IMR-90 (cell line): ENCODE measurements around the gene SERPINA5. TPM values are rescaled to one million over a fixed set of nuclear protein-coding genes. Genes with fewer than 3 reads are reported as not detected.

Source experiments
- ATAC-seq: fragments of 200-7000 bp; cut with Tn5 transposase; 2 replicates; pipeline ENCODE4 v1.9.1; 2020; ENCODE audit warnings: low read depth, mild to moderate bottlenecking, moderate library complexity
- BruUV-seq: library from RNA; stranded (reverse); fragments of 400-500 nt; replicated peaks from 2 replicates; lab custom pipeline; 2021; lab: Mats Ljungman, UMichigan
- CTCF ChIA-PET: fragments of 300-600 bp; formaldehyde crosslinking; extraction: SDS; loops from one replicate; lab custom pipeline; 2021; ENCODE audit warnings: antibody characterized with exemption; lab: Yijun Ruan, JAX
- POLR2A ChIA-PET: fragments of 300-600 bp; sonication (Branson Sonifier 250); formaldehyde crosslinking; loops from one replicate; lab custom pipeline; 2022; ENCODE audit warnings: antibody characterized with exemption; ENCODE audit not compliant: unreplicated experiment; lab: Charles Lee
- DNase-seq: peaks from one replicate; pipeline ENCODE4 v3.0.0; 2013
- H2AFZ ChIP-seq: replicated peaks from 2 replicates; pipeline ENCODE3; 2013; ENCODE audit warnings: low read length, mild to moderate bottlenecking; ENCODE audit not compliant: poor library complexity
- H2AK5ac ChIP-seq: 2 replicates; pipeline ENCODE4 v1.6.1; 2013; ENCODE audit warnings: low read depth, low read length, inconsistent platforms
- H2AK9ac ChIP-seq: replicated peaks from 2 replicates; pipeline ENCODE3; 2013; ENCODE audit warnings: mild to moderate bottlenecking, low read depth, low read length, moderate library complexity; ENCODE audit not compliant: poor library complexity
- H2BK120ac ChIP-seq: 2 replicates; pipeline ENCODE4 v1.6.1; 2013; ENCODE audit warnings: low read depth, low read length, inconsistent platforms
- H2BK15ac ChIP-seq: 3 replicates; pipeline ENCODE4 v1.6.1; 2013; ENCODE audit warnings: low read depth, low read length, inconsistent platforms
- H2BK20ac ChIP-seq: 2 replicates; pipeline ENCODE4 v1.6.1; 2013; ENCODE audit warnings: low read depth, mild to moderate bottlenecking, inconsistent platforms, low read length, moderate library complexity
- H2BK5ac ChIP-seq: 2 replicates; pipeline ENCODE4 v1.6.1; 2013; ENCODE audit warnings: mild to moderate bottlenecking, low read depth, low read length, inconsistent platforms; ENCODE audit not compliant: poor library complexity, severe bottlenecking
- H3K14ac ChIP-seq: replicated peaks from 2 replicates; pipeline ENCODE4 v1.6.1; 2013; ENCODE audit warnings: low read depth, low read length, inconsistent platforms
- H3K18ac ChIP-seq: 2 replicates; pipeline ENCODE4 v1.6.1; 2013; ENCODE audit warnings: low read depth, low read length, control low read depth
- H3K23ac ChIP-seq: 2 replicates; pipeline ENCODE4 v1.6.1; 2013; ENCODE audit warnings: low read depth, low read length, inconsistent platforms
- H3K27ac ChIP-seq: 2 replicates; pipeline ENCODE4 v1.5.1; 2013; ENCODE audit warnings: mild to moderate bottlenecking, control low read depth, low read length; ENCODE audit not compliant: insufficient read depth
- H3K27me3 ChIP-seq: 2 replicates; pipeline ENCODE4 v1.6.1; 2013; ENCODE audit warnings: low read length; ENCODE audit not compliant: control insufficient read depth, insufficient read depth
- H3K36me3 ChIP-seq: 2 replicates; pipeline ENCODE4 v1.6.1; 2013; ENCODE audit warnings: low read length, mixed read lengths; ENCODE audit not compliant: control insufficient read depth, insufficient read depth
- H3K4ac ChIP-seq: 2 replicates; pipeline ENCODE4 v1.6.1; 2013; ENCODE audit warnings: low read depth, low read length, inconsistent platforms
- H3K4me1 ChIP-seq: 2 replicates; pipeline ENCODE4 v1.6.1; 2013; ENCODE audit warnings: low read length, mixed read lengths; ENCODE audit not compliant: control insufficient read depth, insufficient read depth
- H3K4me2 ChIP-seq: 2 replicates; pipeline ENCODE4 v1.6.1; 2013; ENCODE audit warnings: low read depth, mild to moderate bottlenecking, control low read depth, low read length, moderate library complexity
- H3K4me3 ChIP-seq: 2 replicates; pipeline ENCODE4 v1.5.1; 2013; ENCODE audit warnings: low read depth, mild to moderate bottlenecking, control low read depth, low read length, moderate library complexity; ENCODE audit not compliant: insufficient read depth
- H3K56ac ChIP-seq: 2 replicates; pipeline ENCODE4 v1.6.1; 2013; ENCODE audit warnings: low read length, inconsistent platforms; ENCODE audit not compliant: insufficient read depth; ENCODE audit errors: extremely low read depth
- H3K79me1 ChIP-seq, 2 experiments: 2 replicates each; pipeline ENCODE4 v1.6.1; 2013; ENCODE audit warnings: low read length in 2 of 2, inconsistent platforms in 1 of 2, low read depth in 1 of 2
- H3K9ac ChIP-seq: 2 replicates; pipeline ENCODE4 v1.6.1; 2013; ENCODE audit warnings: low read depth, low read length, control low read depth
- H3K9me1 ChIP-seq: 2 replicates; pipeline ENCODE4 v1.6.1; 2013; ENCODE audit warnings: low read length, inconsistent platforms; ENCODE audit not compliant: insufficient read depth
- H3K9me3 ChIP-seq: 2 replicates; pipeline ENCODE4 v1.6.1; 2013; ENCODE audit warnings: low read length; ENCODE audit not compliant: control insufficient read depth, insufficient read depth
- H4K20me1 ChIP-seq: 2 replicates; pipeline ENCODE4 v1.6.1; 2013; ENCODE audit warnings: low read length, inconsistent platforms; ENCODE audit not compliant: insufficient read depth
- H4K5ac ChIP-seq: 2 replicates; pipeline ENCODE4 v1.6.1; 2013; ENCODE audit warnings: mild to moderate bottlenecking, low read depth, low read length, control low read depth
- H4K8ac ChIP-seq, 2 experiments: 2 replicates each; pipeline ENCODE4 v1.6.1; 2013; ENCODE audit warnings: low read depth in 2 of 2, low read length in 2 of 2, control low read depth in 1 of 2, inconsistent platforms in 1 of 2
- H4K91ac ChIP-seq: 2 replicates; pipeline ENCODE4 v1.6.1; 2013; ENCODE audit warnings: low read depth, low read length, inconsistent platforms; ENCODE audit not compliant: insufficient read depth
- CEBPB ChIP-seq: IDR thresholded peaks from 2 replicates; pipeline ENCODE4 v1.6.1; 2012; ENCODE audit warnings: low read depth, low read length, improper control_type of control experiment
- CTCF ChIP-seq: conservative IDR thresholded peaks from 2 replicates; pipeline ENCODE4 v1.5.1; 2012; ENCODE audit warnings: mild to moderate bottlenecking, low read depth, low read length, improper control_type of control experiment
- FOS ChIP-seq: fragments of 150-350 bp; IDR thresholded peaks from 2 replicates; pipeline ENCODE4 v1.6.1; 2016; ENCODE audit warnings: low read depth, low read length
- MXI1 ChIP-seq: IDR thresholded peaks from 2 replicates; pipeline ENCODE4 v1.6.1; 2012; ENCODE audit warnings: low read depth, mild to moderate bottlenecking, low read length, moderate library complexity, borderline replicate concordance
- NFE2L2 ChIP-seq: fragments of 150-350 bp; IDR thresholded peaks from 2 replicates; pipeline ENCODE4 v1.6.1; 2016; ENCODE audit warnings: low read depth, mild to moderate bottlenecking, low read length
- RAD21 ChIP-seq: IDR thresholded peaks from 2 replicates; pipeline ENCODE4 v1.6.1; 2012; ENCODE audit warnings: low read length, improper control_type of control experiment
- RCOR1 ChIP-seq: IDR thresholded peaks from 2 replicates; pipeline ENCODE4 v1.6.1; 2012; ENCODE audit warnings: mild to moderate bottlenecking, low read length, improper control_type of control experiment; ENCODE audit not compliant: insufficient replicate concordance
- RFX5 ChIP-seq: IDR thresholded peaks from 2 replicates; pipeline ENCODE4 v1.8.0; 2012; ENCODE audit warnings: low read depth, mild to moderate bottlenecking, low read length, moderate library complexity
- USF2 ChIP-seq: fragments of 150-350 bp; IDR thresholded peaks from 2 replicates; pipeline ENCODE4 v1.6.1; 2017; ENCODE audit warnings: mild to moderate bottlenecking, antibody characterized with exemption, low read length, low read depth
- WGBS, 2 experiments: methylation state at CpG; one replicate each; pipeline versions ENCODE4 v1.1.5 to v1.1.7; 2013; ENCODE audit warnings: missing lambda C conversion rate in 2 of 2; ENCODE audit not compliant: insufficient read length in 1 of 2; ENCODE audit errors: extremely low coverage in 2 of 2; 5-methylcytosine and 5-hydroxymethylcytosine counted together
- dilution Hi-C: fragments of 300-500 bp; cut with HindIII; formaldehyde crosslinking; loops from one replicate; pipeline ENCODE4 v1.14.3; 2018; ENCODE audit warnings: low sequenced_read_pairs; ENCODE audit not compliant: unreplicated experiment
- in situ Hi-C: fragments of 300-500 bp; cut with MboI; formaldehyde crosslinking; loops from 3 replicates; pipeline ENCODE4 v1.14.3; 2019; ENCODE audit warnings: low sequenced_read_pairs, inconsistent platforms, mixed read lengths
- intact Hi-C: fragments of 100-400 bp; cut with micrococcal nuclease; formaldehyde crosslinking; loops from 2 replicates; pipeline ENCODE4 v1.10.0; 2022
- polyA plus RNA-seq, 3 experiments: library from polyadenylated mRNA; depleted of rRNA; stranded (reverse); fragments of >200 nt; gene quantifications; 2 replicates each; pipeline ENCODE4 v1.2.3, GENCODE V29; 2012; ENCODE audit warnings: low replicate concordance in 1 of 3
- total RNA-seq: library from RNA; depleted of rRNA; stranded (reverse); fragments of >200 nt; gene quantifications from 2 replicates; pipeline ENCODE4 v1.2.3, GENCODE V29; 2012

Gene SERPINA5
- total and polyA plus RNA-seq, 2 of the 4 experiments (the other 2 are of a cell fraction), result not detected

DNA sequence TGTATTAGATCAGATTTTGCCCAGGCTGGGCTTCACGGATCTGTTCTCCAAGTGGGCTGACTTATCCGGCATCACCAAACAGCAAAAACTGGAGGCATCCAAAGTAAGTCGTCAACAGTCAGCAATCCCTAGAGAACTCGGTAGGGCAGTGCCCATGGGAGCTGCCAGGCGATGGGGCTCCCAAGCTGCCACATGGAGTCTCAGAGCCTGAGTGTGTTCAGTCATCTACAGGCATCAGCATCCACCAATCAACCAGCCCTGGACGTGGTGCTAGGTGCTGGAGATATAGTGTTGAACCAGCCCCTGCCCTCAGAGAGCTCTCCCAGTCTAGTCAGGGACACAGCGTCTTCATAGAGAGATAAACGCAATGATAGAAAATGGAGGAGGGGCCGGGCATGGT is 13.0 kb upstream of the SERPINA5 start:
- no TSS peak for BruUV-seq
- Histone ChIP-seq H4K20me1 (no peaks in the 10 kb centered on the region), H3K4ac (no peak overlapping the region), H2BK20ac (no peak overlapping the region), H3K14ac (no peak overlapping the region), H2BK5ac (no peak overlapping the region), H3K4me3 (no peak overlapping the region), H3K23ac (no peak overlapping the region), H2AK5ac (no peak overlapping the region), H4K8ac (no peak overlapping the region), H3K9me1 (no peaks in the 10 kb centered on the region), H3K36me3 (no peaks in the 10 kb centered on the region), H3K18ac (no peak overlapping the region), H3K9me3 (peaks cover 2% of the 10 kb centered on the region; the same call in 1 of the 2 replicates), H3K56ac (no peak overlapping the region), H3K27ac (no peak overlapping the region), H4K91ac (no peak overlapping the region), H2BK15ac (no peak overlapping the region), H3K27me3 (no peaks in the 10 kb centered on the region; the same call in 1 of the 2 replicates), H2AFZ (no peak overlapping the region), H3K4me1 (no peaks in the 10 kb centered on the region), H2AK9ac (no peak overlapping the region), H2BK120ac (no peak overlapping the region), H3K79me1 (no peaks in the 10 kb centered on the region), H3K4me2 (no peak overlapping the region), H4K5ac (no peak overlapping the region), H3K9ac (no peak overlapping the region)
- DNase-seq (no peak), ATAC-seq (no peak)
- ChIA-PET CTCF (interaction anchor here (0.5 kb wide), 1 partner anchor 770 kb away, joined by 3 read pairs; no protein-coding TSS in a partner anchor), POLR2A (no interaction called here)
- WGBS, 2 experiments, result no CpG with 5 or more reads among the region's 9 CpGs
- in situ Hi-C loops, result no loop called here
- intact Hi-C loops, result no loop called here
- dilution Hi-C loops, result no loop called here
- TF ChIP-seq RAD21 (no peak), CEBPB (no peak), USF2 (no peak), NFE2L2 (no peak), MXI1 (no peak), FOS (no peak), RFX5 (no peak), CTCF (no peak), RCOR1 (no peak)
